GM19397 (cell line): Measurements from ENCODE around the gene PLCXD1.
"Not testable (repeated sequence)": the region's sequence is repeated elsewhere in the genome, so short reads cannot be mapped to it uniquely, and the experiment has no call there.

Experiments used
- ATAC-seq: cut with Tn5 transposase; IDR thresholded peaks from one replicate; pipeline ENCODE4 v1.9.1; 2021; ENCODE audit warnings: mild to moderate bottlenecking, moderate library complexity; ENCODE audit not compliant: unreplicated experiment

The PLCXD1 gene, protein sequence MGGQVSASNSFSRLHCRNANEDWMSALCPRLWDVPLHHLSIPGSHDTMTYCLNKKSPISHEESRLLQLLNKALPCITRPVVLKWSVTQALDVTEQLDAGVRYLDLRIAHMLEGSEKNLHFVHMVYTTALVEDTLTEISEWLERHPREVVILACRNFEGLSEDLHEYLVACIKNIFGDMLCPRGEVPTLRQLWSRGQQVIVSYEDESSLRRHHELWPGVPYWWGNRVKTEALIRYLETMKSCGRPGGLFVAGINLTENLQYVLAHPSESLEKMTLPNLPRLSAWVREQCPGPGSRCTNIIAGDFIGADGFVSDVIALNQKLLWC

DNA sequence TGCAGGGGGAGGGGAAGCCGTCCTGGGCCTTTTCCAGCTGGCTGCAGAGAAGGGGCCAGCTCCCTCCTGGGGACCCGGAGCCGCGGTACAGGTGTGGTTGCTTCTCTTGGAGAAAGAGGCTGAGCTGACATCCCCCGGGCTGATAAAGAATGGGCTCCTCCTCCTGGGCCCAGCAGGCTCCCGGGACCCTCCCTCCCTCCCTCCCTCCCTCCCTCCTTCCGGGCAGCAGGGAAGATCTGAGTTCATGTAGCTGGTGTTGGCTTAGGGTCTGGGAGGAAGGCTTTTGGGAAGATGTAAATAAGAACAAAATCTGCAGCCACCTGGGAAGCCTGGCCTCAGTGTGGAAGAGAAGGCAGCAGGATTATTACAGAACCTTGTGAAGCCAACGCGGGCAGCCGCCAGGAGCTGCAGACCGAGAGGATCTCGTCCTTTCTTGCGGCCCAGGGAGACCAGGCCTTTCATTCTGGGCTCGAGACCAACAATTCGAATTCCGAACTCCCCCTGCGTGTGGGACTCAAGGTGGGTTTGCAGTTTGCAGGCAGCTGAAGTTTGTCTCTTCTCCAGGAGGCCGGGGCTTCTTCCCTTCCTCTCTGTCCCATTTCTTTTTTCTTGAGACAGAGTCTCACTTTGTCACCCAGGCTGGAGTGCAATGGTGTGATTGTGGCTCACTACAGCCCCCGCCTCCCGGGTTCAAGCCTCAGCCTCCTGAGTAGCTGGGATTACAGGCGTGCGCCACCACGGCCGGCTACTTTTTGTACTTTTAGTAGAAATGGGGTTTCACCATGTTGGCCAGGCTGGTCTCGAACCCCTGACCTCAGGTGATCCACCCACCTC is at the start of gene PLCXD1:
Gene PLCXD1, plus strand, starts transcription at position 216 of the 834 bp plus-strand sequence. CDS start 2,807 bp downstream, outside the sequence.
- ATAC-seq: no peak

DNA sequence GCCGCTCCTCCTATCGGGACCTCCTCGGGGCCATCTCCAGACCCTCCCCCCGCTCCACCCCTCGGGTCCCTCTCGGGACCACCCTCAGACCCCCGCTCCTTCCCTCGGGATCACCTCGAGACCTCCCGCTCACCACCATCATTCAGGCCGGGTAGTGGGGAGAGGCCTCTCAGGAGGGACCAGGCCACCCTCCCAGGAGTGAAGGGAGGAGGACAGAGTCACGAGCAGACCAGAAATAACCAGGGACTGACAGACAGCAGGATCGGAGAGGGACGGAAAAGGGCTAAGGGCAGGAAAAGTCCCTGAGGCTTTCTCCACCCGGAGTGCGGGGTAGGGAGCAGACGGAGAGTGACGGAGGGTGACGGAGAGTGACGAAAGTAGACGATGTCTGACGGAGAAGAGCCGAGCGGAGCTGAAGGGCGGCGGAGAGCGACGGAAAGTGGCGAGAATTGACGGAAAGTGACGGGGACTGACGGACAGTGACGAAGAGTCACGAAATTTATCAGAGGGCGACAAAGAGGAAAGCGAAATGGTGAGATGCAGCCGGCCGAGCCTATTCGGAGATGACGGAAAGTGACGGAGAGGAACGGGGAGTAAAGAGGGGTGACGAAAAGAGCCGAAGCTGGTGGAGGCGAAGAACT is 49.4 kb upstream of the PLCXD1 start:
- peak; percentile 90 for ATAC-seq

DNA sequence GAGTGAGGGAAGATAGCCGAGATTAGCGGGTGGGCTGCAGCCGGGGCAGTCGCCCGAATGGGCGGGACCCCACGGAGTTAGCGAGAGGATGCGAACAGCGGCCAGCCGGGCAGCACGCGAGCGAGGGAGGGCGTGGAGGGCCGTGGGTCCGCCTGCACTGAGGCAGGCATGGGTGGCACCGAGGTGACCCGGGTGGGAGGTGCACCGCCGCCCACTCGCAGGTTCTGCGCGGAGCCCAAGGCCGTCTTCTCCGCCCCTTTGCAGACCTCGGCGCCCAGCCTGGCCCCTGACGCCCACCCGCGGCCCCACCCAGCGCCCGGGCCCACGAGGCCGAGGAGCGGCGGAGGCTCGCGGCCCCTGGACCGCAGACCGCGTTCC is 48.9 kb upstream of the PLCXD1 start:
- ATAC-seq: peak; percentile 21

DNA sequence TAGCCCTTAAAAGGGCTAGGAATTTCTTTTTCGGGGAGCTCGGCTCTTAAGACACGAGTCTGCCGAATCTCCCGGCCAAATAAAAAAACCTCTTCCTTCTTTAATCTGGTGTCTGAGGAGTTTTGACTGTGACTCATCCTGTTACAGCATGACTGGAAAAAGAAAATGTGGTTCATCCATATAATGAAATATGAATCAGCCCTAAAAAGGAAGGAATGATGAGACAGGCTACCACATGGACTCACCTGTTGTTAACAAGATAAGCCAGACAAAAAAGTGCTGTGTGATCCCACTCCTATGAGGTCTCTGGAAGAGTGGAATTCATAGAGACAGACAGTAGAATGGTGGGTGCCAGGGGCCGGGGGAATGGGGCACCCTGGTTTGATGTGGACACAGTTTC is 45.0 kb upstream of the PLCXD1 start:
- ATAC-seq: not testable (repeated sequence)

DNA sequence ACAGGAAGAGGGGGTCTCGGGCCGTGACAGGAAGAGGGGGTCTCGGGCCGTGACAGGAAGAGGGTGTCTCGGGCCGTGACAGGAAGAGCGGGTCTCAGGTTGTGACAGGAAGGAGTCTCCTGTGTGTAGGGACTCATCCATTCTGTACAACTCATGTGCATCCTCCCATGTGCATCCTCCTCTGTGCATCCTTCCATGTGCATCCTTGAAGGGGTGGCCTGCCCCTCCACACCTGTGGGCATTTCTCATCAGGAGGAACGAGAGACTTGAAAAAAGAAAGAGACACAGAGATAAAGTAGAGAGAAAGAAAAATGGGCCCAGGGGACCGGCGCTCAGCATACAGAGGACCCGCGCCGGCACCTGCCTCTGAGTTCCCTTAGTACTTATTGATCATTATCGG is 30.2 kb upstream of the PLCXD1 start:
- no peak for ATAC-seq

DNA sequence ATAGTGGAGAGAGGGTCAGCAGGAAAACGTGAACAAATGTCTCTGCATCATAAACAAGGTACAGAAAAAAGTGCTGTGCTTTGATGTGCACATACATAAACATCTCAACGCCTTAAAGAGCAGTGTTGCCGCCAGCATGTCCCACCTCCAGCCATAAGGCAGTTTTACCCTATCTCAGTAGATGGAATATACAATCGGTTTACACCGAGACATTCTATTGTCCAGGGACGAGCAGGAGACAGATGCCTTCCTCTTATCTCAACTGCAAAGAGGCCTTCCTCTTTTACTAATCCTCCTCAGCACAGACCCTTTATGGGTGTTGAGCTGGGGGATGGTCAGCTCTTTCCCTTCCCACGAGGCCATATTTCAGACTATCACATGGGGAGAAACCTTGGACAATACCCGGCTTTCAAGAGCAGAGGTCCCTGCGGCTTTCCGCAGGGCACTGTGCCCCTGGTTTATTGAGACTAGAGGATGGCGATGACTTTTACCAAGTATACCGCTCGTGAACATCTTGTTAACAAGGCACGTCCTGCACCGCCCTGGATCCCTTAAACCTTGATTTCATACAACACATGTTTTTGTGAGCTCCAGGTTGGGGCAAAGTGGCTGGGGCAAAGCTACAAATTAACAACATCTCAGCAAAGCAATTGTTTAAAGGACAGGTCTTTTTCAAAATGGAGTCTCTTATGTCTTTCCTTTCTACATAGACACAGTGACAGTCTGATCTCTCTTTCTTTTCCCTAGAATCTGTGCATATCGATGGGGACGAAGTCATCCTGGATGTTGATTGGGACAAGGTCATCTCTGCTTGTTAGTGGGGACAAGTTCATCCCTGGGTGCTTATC is 29.6 kb upstream of the PLCXD1 start:
- not testable (repeated sequence) for ATAC-seq

DNA sequence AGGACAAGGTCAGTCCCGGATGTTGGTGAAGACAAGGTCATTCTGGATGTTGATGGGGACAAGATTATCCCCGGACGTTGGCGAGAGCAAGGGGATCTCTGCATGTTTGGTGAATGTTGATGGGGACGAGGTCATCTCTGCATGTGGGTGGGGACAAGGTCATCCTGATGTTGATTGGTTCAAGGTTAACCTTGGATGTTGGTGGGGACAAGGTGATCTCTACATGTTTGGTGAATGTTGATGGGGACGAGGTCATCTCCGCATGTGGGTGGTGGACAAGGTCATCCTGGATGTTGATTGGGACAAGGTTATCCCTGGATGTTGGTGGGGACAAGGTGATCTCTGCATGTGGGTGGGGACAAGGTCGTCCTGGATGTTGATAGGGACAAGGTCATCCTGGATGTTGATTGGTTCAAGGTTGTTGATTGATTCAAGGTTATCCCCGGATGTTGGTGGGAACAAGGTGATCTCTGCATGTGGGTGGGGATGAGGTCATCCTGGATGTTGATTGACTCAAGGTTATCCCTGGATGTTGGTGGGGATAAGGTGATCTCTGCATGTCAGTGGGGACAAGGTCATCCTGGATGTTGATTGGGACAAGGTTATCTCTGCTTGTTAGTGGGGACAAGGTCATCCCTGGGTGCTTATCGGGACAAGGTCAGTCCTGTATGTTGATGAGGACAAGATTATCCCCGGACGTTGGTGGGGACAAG is 28.8 kb upstream of the PLCXD1 start:
- ATAC-seq: no peak

DNA sequence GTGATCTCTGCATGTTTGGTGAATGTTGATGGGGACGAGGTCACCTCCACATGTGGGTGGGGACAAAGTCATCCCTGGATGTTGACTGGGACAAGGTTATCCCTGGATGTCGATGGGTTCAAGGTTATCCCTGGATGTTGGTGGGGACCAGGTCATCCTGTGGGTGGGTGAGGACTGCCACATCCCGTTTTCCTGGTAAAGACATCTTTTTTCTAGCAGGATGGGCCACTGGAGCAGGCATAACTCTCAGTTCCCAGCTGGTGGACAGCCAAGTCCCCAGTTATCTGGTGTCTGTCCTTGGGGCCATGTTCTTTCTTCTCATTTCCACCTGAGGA is 28.3 kb upstream of the PLCXD1 start:
- ATAC-seq: no peak

DNA sequence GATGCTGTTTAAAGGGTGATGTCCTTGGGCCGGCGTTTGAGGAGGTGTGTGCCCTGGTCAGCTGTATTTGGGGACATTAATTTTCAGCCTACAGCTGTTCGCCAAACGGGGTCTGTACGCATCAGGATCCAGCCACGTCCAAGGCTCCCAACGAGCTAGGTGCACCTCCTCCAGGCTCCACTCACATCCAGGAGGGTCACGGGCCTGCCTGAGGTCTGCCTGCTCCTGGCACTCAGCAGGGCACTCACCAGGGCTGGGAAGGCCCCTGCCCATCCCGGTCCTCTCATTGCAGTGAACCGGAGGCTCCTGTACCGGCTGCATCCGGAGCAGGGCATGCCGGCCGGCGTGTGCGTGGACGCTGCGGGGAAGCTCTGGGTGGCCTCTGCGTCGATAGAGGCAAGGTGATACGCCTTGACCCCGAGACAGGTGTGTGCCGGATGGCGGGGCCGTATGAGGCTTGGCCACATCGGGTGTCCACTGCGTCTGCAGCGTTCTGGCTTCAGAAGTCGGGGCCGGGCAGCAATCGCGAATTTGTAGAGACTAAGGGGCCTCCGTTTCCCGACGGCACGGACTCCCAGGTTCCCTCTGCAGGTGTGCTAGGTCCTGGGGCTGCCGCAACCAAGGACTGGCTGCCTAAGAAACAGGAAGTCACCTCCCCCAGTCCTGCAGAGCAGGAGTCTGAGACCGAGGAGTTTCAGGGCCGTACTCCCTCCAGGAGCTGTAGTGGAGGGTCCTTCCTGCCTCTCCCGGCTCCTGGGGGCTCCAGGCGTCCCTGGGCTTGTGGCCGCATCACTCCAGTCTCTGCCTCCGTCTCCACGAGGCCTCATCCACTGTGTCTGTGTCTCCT is 27.5 kb upstream of the PLCXD1 start:
- no peak for ATAC-seq

DNA sequence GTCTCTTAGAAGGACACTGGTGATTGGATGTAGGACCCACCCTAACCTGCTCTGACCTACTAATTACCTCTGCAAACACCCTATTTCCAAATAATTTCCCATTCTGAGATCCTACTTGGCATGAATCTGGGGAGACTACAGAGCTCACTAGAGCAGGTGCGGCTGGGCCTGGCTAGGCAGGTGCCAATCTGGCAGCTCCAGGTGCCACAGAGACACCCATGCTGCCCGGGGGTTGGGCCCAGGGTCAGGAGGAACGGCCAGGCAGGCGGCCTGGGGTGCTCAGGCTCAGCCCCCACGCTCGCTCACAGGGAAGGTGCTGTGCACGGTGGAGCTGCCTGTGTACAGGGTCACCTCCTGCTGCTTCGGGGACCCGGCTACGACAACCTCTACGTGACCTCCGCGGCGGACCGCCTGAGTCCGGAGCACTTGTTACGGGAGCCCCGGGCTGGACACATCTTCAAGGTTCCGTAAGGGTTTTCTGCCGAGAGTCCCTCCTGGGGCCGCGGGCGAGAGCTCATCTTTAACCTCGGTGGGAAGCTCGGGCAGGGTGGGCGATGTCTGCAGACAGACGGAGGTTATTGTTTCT is 26.5 kb upstream of the PLCXD1 start:
- no peak for ATAC-seq

DNA sequence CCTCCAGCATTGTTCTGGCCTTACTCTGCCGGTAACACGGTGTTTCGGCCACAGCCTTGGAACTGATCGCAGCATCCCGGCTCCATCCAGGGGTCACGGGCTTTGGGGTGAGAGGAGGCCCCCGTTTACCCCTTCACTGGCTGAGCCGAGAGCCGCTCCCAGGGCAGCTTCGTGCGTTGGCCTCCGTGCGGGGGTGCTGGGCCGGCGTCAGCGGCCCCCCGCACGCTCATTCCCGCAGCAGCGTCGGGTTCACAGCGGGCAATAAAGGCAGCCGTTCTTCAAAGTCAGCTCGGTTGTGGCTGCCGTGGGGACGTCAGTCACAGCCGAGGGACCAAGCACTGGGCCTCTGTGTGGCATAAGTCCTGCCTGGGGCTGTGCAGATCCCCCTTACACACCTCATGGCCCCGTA is 25.3 kb upstream of the PLCXD1 start:
- ATAC-seq: no peak

DNA sequence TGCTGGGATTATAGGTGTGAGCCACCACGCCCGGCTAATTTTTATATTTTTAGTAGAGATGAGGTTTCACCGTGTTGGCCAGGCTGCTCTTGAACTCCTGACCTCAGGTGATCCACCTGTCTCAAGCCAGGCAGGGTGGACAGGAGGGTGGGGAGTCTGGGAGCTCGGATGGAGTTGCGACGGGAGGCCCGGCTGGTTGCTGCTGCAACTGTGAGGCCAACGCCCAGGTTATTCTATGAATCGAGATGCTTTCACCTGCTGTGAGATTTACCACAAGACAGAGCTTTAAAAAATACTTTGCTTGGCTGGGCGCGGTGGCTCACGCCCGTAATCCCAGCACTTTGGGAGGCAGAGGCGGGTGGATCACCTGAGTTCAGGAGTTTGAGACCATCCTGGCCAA is 24.1 kb upstream of the PLCXD1 start:
- ATAC-seq: not testable (repeated sequence)

DNA sequence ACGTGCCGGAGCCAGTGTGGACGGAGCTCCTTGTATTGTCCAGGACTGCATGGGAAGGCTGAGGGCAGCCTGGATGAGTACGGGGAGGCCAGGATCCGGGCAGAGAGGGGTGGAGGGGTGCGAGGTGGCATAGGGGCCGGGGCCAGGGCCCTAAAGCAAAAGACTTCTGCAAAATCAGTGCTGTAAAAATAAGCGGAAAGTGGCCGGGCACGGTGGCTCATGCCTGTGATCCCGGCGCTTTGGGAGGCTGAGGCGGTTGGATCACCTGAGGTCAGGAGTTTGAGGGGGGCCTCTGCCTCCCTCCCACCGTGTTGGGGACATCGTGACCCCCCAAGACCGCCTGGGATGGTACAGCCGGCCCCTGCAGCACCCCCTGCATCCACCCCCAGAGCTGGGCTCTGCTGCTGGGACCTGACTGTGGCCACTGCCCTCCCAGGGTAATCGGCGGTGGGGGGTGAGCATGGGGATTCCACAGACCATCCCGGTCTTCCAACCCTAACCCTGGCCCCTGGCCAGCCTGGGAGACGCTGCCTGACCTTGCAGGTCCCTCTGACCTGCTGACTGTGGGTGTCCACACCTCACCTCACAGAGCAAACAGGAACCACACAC is 23.4 kb upstream of the PLCXD1 start:
- no peak for ATAC-seq

DNA sequence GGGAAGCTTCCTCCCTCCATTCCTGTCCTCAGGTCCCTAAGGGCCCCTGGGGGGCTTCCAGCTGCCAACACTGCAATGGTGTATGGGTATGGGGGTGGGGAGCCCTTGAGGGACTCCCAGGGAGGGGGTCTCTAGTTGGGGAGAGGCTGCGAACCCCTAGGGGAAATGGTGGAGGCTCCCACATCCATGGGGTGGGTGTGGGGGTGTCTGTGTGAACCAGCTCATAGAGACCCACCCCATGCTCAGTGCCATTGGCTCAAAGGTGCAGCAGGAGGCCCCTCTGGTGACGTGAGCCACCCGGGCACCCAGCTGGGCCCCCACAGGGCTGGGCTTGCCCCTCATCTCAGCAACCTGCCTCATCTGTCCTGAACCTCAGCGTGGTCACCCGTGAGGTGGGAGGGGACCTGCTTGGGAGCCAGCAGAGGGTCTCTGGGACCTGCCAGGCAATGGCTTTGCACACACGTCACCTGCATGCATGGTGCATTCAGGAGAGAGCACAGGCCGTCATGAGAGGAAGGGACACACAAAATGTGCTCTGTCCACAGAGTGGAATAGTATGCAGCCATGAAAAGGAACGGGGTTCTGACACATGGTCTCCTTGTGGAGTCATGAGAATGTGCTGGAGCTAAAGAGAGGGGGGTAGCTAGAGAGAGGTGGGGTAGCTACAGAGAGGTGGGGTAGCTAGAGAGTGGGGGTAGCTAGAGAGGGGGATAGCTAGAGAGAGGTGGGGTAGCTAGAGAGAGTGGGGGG is 22.7 kb upstream of the PLCXD1 start:
- no peak for ATAC-seq

DNA sequence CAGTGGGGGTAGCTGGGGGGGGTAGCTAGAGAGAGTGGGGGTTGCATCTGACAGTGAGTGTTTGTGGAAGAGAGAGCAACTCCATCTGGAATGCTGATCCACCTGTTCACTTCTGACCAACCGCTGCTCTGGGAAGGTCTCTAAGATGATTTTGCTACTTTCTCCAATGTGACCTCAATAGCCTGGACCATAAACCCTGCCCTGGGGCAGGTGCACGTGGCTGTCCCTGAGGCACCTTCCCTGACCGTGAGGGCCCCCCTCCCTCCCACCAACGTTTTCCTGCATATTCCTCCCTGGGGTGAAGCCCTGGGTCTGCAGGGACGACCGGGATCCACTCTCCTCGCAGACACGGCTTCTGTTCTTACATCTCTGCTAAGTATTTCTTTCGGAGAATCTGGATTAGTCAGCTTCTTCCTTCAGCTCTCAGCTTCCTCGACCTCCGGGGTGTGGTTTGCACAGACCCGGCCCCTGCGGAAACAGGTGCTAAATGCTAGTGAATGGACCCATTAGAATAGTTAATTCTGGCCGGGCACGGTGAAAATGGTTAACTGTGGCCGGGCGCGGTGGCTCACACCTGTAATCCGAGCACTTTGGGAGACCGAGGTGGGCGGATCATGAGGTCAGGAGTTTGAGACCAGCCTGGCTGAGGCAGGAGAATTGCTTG is 21.4 kb upstream of the PLCXD1 start:
- no peak for ATAC-seq

DNA sequence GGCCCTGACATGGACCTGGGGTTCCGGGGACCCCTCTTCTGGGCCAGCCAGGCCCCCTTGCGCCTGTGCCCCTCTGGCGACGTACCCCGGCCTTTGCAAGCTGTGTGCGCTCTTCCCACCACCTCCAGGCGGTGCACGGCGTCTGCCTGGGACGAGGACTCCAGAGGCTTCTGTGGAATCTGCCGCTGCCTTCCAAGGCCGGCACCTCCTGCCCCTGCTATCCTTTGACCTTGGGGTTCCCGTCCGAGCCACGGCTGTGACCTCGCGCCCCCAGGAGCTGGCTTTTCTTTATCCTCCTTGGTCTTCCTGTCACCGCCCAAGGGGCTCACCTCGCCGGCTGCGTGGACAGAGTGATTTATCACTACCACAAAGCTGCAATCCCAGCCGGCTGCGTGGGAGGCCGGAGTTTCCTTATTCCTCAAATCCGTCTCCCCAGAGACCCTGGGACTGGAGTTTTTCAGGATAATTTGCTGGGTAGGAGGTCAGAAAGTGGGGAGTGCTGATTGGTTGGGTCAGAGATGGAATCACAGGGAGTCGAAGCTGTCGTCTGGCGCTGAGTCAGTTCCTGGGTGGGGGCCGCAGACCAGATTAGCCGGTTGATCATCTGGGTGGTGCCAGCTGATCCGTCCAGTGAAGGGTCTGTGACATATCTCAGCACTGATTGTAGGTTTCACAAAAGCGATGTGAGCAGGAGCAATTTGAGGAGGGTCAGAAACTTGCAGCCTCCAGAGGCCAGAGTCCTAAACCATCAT is 19.8 kb upstream of the PLCXD1 start:
- ATAC-seq: no peak

DNA sequence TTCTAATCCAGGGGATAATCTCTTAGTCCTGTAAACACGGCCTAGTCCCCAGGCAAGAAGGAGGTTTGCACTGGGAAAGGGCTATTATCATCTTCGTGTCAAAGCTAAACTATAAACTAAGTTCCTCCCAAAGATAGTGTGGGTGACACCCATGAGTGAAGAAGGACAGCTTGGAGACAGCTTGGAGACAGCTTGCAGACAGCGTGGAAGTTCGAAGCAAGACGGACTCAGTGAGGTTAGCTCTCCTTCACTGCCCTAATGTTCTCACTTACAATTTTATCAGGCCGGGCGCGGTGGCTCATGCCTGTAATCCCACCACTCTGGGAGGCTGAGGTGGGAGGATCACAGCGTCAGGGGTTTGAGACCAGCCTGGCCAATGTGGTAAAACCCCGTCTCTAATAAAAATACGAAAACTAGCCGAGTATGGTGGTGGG is 19.2 kb upstream of the PLCXD1 start:
- no peak for ATAC-seq
